ENCODE measurements around the gene MTR.

DNA sequence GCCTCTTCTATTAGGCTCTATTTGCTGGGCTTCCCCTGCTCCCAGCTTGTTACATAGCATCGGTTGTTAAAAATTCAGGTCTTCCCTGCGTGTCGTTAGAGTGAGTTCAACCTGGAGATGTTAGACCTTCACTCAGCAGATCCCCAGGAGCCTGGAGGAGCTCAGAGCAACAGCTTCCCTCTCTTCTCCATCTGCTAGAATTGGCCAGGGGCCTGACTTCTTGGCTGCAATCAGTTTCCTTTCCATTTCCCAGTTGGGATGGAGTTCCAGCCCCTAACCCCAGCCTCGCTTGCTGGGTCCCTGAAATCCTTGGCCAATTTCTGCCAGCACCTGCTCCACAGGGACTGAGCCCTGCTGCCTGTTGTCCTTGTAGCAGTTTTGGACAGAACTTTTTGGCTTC, 153.3 kb downstream of the MTR start:
- TF ChIP-seq, protein P1, sequence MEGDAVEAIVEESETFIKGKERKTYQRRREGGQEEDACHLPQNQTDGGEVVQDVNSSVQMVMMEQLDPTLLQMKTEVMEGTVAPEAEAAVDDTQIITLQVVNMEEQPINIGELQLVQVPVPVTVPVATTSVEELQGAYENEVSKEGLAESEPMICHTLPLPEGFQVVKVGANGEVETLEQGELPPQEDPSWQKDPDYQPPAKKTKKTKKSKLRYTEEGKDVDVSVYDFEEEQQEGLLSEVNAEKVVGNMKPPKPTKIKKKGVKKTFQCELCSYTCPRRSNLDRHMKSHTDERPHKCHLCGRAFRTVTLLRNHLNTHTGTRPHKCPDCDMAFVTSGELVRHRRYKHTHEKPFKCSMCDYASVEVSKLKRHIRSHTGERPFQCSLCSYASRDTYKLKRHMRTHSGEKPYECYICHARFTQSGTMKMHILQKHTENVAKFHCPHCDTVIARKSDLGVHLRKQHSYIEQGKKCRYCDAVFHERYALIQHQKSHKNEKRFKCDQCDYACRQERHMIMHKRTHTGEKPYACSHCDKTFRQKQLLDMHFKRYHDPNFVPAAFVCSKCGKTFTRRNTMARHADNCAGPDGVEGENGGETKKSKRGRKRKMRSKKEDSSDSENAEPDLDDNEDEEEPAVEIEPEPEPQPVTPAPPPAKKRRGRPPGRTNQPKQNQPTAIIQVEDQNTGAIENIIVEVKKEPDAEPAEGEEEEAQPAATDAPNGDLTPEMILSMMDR (IDR thresholded peaks at IDR 0.05), result no peak
- no peak for TF ChIP-seq POLR2A (IDR thresholded peaks at IDR 0.05)
